ENCODE data around the gene EPB41L2.
"Not testable (repeated sequence)": the region's sequence is repeated elsewhere in the genome, so short reads cannot be mapped to it uniquely, and the experiment has no call there.

The EPB41L2 gene

DNA sequence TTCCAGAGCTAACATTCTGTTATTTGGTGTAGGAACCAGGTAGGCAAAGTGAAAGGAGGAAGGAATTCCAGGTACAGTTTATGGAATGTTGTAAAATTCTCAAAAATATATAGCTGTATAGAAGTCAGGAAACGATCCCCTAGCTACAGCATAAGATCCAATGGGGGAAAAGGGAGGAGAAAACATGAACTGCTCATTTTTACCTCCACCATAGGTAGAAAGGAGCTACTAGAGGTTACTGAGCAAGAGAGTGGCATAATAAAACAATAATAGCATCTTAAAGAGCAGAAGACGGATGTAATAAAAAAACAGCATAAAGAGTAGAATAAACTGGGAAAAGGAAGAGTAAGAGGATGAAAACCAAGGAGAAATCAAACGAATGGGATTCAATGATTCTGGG, 26.9 kb downstream of the EPB41L2 start:
- no peak for DNase-seq

DNA sequence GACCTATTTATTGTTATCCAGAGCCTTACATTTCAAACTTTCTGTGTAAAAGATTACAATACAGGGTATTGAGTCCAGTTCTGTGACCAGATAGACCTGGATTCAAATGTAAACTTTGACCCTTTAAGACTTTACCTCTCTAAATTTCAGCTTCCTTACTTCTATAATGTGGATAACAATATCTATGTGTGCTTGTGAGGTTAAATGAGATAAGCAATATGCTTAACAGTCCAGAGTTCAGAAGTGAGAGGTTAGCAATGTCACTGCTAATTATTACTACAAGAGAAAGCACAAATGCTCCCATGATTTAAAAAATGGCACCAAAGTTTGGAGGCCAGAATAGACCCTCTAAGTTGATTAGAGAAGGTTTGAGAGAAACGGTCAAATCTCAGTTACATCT, 27.5 kb downstream of the EPB41L2 start:
- no peak for DNase-seq

DNA sequence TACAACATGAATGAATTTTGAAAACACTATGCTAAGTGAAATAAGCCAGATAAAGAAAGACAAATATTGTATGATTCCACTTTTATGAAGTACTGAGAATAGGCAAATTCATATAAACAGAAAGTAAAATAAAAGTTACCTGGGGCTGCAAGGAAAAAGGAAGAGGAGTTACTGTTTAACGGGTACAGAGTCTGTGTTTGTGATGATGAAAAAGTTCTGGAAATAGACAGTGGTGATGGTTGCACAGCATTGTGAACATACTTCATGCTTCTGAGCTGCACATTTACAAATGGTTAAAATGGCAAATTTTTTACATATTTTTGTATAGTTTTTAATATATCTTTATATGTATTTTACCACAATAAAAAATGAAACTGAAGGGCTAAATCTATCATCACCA, 29.4 kb downstream of the EPB41L2 start:
- no peak for DNase-seq

DNA sequence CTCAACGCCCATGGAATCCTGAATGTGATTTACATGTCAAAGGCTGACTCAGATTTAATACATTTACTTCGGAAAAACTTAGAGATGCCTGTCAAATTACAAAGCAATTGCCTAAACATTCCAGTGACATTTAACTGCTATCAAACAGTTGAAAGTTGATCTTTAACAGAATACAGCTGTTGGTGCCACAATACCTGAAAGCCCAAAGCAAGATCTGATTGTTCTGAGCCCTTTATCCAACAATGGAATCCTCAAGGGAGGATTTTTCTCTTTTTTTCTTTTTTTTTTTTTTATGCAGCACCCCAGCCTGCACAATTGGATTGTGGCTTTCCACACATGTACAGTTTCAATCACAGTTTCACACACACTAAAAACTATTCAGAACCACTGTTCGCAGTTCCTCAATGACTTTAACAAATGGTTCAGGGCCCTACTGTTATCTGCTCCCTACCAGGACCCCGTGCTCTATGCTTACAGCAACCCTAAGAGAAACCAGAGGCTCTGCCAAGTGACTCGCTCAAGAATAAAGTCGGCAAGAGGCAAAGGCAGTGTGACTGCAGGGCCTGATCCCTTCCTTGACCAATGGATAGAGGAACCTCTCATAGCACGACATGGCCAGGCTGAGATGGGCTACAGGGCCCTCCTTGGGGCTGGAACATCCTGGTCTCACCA, 33.3 kb downstream of the EPB41L2 start:
- DNase-seq: peak; percentile 65

DNA sequence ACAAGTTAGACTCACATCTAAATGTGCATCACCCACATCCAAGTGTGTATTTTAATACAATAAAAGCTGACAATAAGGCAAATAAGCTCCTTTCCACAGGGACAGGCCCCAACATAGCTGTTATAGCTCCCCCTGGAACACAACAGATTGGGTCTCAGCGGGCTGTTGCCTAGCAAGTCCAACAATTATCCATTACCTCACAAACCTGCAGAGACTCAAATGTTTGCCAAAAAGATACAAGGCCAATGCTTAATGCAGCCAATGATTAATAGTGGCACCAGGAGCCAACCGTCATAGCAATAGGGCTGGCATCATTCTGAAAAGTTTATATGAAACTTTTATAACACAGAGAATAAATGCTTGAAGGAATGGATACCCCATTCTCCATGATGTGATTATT, 35.7 kb downstream of the EPB41L2 start:
- DNase-seq: no peak

DNA sequence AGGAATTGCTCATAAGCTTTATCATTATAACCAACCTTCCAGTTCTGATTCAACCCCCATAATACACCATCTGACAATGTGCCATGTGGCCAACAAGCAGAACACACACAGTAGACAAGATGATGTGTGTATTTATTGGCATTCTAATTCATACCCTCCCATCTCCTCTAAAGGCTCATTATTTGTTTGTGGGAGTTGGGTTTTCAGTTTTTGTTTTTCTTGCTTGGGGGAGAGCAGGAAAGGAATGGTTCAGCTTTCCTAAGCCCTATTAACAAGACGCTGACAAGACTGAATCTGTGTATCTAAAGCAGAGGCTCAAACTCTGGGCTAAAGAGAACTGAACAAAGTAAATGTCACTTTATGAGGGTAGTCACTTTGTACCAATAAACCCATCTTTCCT, 36.8 kb downstream of the EPB41L2 start:
- no peak for DNase-seq

DNA sequence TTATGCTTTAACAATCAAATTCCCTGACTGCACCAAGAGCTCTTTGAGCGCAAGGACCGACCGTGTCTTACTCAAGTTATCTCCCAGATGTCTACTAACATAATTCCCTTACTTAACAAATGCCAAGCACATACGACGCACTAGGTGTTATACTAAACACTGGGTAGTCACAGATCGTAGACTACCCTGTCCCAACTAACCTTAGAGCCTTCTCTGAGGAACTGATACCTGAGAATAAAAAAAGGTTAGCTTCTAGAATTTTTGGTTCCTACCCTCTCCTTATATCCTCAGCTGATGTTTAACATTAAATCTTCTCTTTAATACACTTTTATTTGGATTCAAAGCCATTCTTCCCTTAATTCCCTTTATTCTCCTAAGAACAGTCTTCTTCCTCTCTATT, 38.5 kb downstream of the EPB41L2 start:
- no peak for DNase-seq

DNA sequence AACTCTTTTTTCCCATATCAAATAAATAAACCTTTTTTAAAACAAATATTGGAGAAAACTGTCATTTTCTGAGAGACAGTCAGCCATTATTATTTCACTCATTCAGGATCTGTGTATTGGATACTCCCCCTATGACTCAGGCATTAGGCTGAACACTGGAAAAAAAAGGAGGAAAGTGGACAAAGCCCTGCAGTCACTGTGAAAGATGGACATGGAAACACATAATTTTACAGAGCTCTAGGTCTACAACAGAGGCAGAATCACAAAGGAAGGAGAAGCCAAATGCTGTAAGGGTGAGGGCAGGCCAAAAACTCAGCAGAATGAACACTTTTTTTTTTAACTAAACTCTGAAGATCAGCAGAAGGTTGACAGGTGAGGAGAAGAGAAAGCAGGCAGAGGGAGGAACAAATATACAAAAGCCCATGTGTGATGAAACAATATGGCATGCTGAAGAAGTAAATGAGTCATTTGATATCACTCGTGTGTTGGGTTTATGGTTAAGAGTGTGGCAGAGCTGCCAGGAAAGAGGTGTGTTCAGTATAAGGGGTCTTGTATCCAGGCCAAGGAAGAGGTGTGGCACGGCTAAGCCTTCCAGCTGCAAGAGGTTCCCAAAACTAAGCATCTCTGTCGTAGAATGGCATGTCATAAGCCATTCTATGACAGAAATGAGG, 39.1 kb downstream of the EPB41L2 start:
- DNase-seq: peak; percentile 38

DNA sequence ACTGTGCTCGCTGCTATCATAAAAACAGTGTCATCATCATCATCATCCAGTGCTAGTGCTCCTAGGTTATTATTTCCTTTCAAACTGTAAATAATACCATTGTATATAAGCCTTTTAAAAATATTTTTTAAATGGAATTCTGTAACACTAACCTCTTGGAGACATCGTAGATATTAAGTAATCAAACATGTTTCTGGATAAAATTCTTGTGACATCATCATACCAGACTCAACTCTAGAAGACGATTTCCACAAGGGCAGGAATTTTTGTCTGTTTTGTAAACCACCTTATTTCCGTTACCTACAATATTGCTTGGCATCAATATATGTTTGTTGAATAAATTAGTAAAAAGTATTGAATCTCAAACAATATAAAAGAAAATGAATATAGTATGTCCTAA, 40.4 kb downstream of the EPB41L2 start:
- DNase-seq: no peak

DNA sequence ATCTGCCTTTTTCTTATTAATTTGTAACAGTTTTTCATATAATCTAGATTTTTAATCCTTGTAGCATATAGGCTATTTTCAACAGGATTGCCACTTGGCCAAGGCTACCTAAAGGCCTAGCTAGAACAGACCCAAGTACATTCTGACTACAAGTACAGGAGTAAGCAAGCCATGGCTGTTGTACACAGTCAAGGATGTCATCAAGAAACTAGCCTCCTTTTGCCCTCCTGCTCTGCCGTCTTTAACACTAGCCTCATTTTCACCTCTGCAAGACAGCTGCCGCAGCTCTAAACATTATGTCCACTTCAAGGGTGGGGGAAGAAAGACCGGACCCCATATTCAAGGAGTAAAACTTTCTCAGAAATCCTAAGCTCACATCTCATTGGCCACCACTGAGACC, 45.1 kb downstream of the EPB41L2 start:
- DNase-seq: no peak

DNA sequence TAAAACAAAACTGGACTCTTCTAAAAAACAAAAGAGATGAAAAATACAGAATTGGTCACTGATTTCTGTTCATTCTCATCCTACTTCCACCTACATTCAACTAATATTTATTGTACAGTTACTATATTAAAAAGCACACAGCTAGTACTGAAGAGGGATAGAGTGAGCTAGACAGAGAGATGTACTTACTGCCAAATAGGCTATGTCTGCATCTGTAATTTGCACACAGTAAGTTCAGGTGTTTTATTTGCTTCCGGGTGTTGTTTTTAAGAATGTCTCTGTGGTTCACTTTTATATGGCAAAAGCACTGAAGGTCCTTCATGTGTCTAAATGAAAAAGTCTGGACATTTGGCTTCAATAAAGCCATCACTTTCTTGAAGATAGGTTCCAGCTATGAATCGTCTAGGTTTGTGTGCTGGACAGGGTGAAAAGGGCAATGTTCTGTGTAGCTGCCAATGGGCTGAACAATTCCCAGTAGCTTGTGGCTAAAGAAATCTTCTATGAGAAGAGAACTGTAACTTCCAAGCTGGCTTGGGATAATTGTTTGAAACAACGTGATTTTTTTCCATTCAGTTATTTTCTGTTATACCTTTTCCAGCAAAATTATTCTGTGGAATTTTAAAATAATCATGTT, 47.3 kb downstream of the EPB41L2 start:
- DNase-seq: peak; percentile 29

DNA sequence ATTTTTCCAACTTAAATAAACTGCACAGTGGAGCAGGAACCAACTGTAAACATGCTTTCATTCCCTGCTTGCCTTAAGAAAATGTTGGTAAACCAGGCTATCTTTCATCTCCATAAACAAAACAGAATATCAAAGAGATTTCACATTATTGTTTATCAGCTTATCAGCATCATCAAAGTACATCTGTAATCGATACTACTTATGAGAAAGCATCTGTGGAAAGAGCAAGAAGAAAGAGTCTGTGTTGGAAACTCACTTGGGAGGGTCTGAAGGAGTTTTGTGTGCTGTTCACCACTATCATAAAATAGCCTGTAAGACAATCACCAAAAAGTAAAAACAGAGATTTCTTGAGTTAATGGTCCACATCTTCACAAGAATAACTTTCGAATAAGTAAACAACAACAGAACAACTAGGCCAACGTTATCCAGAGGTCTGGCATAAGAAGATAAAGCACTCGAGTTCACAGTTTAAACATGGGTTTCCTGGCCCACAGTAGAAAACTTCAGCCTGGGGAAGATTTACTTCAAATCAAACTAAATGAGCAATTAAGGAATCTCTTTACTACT, 47.9 kb downstream of the EPB41L2 start:
- no peak for DNase-seq

DNA sequence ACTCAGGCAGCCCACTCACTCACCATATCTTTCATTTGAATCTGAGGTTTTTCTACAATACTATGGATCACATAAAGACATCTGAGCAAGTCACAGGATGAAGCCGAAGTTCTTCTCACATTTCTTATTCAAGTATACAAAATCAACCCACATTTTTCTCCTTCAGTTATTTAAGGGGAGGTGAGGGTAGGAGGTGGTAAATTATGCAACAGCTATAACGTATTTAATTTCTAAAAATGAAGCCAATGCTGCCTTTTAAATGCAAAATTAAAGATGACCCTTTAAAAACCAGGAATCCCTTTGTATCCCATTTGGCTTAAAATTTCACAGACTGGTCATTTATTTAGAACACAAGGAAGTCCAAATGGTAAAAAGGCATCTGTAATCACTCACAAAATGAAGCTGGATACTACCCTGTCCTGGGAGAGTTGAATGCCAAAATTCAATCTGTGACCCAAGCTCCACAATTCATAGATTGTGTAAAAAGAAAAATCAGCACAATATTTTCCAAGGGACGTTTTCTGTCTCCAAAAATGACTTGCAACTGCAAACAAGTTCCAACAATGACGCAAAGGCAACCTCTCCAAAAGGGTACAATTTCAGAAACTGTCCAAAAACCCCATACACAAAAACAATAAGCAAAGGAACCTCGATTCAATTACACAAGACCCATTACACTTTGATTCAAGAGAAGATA, 48.8 kb downstream of the EPB41L2 start:
- no peak for DNase-seq

DNA sequence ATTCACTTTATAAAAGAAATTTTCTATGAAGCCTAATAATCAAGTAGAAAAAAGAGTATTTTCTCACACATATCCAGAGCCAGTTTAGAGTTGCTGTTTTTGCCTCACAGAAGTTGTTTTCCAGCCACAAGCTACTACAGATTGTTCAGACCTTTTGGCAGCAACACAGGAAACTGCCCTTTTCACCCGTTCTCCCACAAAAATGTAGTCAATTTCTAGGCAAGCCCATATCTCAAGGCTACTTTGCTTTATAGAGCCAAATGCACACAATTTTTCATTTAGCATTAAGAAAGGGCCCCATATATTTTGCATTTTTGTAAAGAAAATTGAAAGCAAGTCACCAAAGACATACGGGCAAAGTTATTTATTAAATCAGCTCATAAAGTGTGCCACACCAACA, 49.5 kb downstream of the EPB41L2 start:
- DNase-seq: peak; percentile 86

DNA sequence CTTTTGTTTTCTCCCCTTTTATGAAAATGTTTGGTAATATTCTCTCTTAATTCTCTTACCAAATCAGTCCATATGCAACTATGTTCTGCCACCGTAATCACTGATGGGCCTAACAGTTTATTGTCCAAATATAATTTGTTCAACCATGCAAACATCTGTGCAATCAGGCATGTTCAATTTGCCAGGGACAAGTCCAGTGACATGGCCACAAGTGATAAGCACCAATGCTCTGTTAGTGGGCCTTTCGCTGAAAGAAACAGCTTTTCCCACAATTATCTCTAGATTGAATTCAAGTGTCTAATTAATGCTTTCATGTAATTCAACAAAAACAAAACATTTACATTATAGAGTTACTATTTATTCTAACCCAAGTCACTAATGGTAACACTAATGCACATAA, 53.3 kb downstream of the EPB41L2 start:
- no peak for DNase-seq

DNA sequence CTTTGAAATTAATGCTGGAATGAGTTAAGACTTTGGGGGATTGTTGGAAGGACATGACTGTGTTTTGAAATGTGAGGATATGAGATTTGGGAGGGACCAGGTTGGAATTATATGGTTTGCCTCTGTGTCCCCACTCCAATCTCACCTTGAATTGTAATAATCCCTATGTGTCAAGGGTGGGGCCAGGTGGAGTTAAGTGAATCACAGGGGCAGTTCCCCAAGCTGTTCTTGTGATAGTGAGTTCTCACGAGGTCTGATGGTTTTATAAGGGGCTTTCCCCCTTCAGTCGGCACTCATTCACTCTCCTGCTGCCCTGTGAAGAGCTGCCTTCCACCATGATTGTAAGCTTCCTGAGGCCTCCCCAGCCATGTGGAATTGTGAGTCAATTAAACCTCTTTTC, 54.1 kb downstream of the EPB41L2 start:
- DNase-seq: not testable (repeated sequence)

DNA sequence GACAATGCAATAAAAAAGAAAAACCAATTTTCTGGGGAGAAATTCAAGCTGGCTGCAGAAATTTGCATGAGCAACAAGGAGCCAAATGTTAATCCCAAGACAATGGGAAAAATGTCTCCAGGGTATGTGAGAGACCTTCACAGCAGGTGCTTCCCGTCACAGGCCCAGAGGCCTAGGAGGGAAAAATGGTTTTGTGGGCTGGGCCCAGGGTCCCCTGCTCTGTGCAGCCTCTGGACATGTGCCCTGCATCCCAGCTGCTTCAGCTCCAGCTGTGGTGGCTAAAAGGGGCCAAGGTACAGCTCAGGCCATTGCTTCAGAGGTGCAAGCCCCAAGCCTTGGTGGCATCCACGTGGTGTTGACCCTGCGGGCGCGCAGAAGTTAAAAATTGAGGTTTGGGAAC, 55.1 kb downstream of the EPB41L2 start:
- DNase-seq: not testable (repeated sequence)

DNA sequence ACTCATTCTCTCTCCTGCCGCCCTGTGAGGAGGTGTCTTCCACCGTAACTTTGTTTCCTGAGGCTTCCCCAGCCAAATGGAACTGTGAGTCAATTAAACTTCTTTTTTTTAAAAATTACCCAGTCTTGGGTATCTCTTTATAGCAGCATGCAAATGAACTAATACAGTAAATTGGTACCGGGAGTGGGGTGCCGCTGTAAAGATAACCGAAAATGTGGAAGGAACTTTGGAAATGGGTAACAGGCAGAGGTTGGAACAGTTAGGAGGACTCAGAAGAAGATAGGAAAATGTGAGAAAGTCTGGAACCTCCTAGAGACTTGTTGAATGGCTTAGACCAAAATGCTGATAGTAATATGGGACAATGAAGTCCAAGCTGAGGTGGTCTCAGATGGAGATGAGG, 55.8 kb downstream of the EPB41L2 start:
- no peak for DNase-seq

DNA sequence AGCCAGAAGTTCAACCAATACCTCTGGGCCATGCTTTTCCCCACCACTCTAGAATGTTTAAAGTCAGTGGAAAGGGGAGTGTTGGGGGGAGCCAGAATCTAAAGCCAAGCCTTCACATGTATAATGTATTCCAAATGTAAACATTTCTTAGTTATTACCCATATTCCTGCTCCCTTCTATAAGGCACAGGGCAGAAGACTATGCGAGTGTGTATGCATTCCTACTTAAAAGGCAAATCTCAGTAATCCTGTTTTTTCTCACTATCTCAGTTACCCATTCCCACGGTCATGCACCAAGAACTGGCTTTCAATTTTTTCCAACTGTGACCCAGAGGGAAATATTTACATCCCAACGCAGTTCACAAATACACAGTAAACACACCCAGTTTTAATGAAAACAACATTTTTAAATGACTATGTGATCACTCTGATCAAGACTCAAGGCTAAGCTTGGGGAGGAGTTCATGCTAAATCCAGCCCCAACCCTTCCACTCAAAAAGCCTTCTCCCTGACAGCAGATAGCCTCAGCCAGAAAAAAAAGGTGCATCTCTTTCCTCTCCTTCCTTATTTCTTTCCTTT, 57.5 kb downstream of the EPB41L2 start:
- no peak for DNase-seq

DNA sequence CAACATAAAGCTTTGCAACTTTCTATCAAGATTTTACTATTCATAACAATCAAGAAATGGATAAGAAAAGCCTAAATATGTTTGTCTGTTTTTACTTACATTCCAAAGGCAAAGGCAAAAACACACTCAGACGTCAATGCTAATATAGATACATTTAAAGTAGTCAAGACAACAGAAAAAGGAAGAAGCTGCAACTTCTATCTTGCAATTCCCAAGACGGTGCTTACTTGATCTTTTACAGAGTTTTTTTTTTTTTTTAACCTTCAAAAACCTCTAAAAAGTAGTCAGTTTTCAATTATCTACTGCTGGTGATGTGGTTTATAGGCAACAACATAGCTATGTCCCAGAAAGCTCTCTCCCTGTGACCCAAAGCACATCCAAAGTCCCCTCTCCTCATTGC, 58.1 kb downstream of the EPB41L2 start:
- DNase-seq: no peak

DNA sequence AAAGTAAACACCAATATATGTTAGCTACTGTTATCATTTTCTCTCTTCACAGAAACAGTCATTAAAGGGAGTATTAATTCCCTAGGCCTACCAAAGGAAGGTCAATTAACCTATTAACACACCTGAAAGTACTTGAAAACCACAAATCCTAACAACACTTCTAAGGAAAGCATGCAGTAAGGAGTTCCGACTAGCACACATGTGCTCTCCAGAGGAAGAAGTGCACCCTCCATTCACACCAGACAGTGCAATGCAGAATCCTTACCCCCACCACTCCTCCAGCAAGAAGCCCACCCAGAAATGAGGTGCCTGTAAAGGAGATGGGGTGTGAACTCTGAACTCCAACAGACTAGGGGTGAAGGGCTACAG, 58.7 kb downstream of the EPB41L2 start:
- DNase-seq: no peak

DNA sequence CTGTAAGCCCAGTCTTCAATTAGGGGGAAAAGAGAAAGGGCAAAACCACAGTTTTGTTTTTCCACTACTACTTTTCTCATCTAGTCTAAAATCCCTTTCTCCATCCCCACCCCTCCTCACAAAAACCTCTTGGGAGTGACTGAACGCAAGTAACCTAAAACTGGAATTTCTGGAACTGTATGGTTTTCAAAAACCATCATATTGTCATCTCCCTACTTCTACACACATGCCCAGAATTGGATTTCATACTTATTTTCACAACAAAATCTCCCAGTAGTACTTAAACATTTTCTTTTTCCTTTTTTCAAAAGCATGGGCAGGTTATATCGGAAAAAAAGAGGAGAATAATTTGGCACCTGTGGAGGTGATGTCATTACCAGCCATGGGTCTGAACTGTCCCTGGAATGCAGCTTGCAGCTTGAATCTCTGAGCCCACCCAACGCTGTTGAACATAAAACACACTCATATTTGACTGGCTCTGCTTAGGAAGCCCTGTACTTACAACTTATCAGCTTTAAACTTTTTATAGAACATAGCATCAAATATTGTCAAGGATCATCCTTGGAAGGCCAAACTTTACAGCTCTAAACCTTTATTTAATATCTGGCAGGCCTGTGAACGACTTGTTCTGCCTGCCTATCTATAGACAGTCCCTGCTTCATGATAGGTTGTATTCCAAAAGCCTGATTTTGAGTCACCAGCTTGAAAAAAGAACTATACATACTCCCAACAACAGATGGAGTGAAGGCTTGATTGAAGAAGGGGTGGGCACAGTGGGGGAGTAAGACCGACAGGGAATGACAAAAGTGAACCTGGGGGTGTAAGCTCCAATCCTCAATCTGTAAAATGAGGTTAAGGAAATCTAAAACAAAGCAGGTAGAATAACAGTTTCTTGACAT, 59.3 kb downstream of the EPB41L2 start:
- no peak for DNase-seq
